ENCODE data around the gene BTRC.
A peak's percentile ranks its signal among the peaks of the same experiment; 100 is the strongest.

BTRC gene

GRCh38 chr10:101566333-101567164 lies 212.6 kb downstream of the BTRC start:
- Mint-ChIP-seq H3K4me3 (no peak overlapping the region), H3K9me3 (no peaks in the 10 kb centered on the region), H3K4me1 (peaks cover 20% of the 10 kb centered on the region), H3K27ac (no peak overlapping the region), H3K36me3 (peaks cover 2% of the 10 kb centered on the region), H3K27me3 (peaks cover 92% of the 10 kb centered on the region)
- CTCF ChIA-PET: no interaction called here
- peak; percentile 22 for DNase-seq

- Mint-ChIP-seq H3K4me1 (peaks cover 20% of the 10 kb centered on the region), H3K4me3 (no peak overlapping the region), H3K27ac (no peak overlapping the region), H3K9me3 (no peaks in the 10 kb centered on the region), H3K27me3 (peaks cover 92% of the 10 kb centered on the region), H3K36me3 (peaks cover 2% of the 10 kb centered on the region)
- DNase-seq: peak; percentile 20
- CTCF ChIA-PET: interaction anchor here (0.6 to 1.2 kb wide), 3 partner anchors 73 to 295 kb away, joined by 3 read pairs; no protein-coding TSS in a partner anchor
Measured at GRCh38 chr10:101567165-101568006, 213.4 kb downstream of the BTRC start.

GRCh38 chr10:101568054-101568745 lies 214.2 kb downstream of the BTRC start:
- Mint-ChIP-seq H3K4me3 (no peak overlapping the region), H3K4me1 (peaks cover 20% of the 10 kb centered on the region), H3K27ac (no peak overlapping the region), H3K27me3 (peaks cover 85% of the 10 kb centered on the region), H3K36me3 (peaks cover 2% of the 10 kb centered on the region), H3K9me3 (no peaks in the 10 kb centered on the region)
- CTCF ChIA-PET: interaction anchor here (0.6 to 2.9 kb wide), 5 partner anchors 13 to 296 kb away, joined by 3 to 20 read pairs (median 3); no protein-coding TSS in a partner anchor
- DNase-seq: peak; percentile 16

GRCh38 chr10:101569323-101569621 lies 215.3 kb downstream of the BTRC start:
- CTCF ChIA-PET: interaction anchor here (0.6 to 4.3 kb wide), 9 partner anchors 10 to 473 kb away, joined by 3 to 40 read pairs (median 10); no protein-coding TSS in a partner anchor
- H3K27ac Mint-ChIP-seq: no peak overlapping the region
- peak overlapping the region; percentile 74 for H3K4me3 Mint-ChIP-seq
- no peak for DNase-seq
- H3K4me1 Mint-ChIP-seq: peaks cover 20% of the 10 kb centered on the region
- H3K9me3 Mint-ChIP-seq: no peaks in the 10 kb centered on the region
- H3K36me3 Mint-ChIP-seq: peaks cover 2% of the 10 kb centered on the region
- H3K27me3 Mint-ChIP-seq: peaks cover 80% of the 10 kb centered on the region

GRCh38 chr10:101569622-101570427 lies 215.9 kb downstream of the BTRC start:
- Mint-ChIP-seq H3K27me3 (peaks cover 76% of the 10 kb centered on the region), H3K36me3 (peaks cover 2% of the 10 kb centered on the region), H3K4me3 (peak overlapping the region; percentile 74), H3K9me3 (no peaks in the 10 kb centered on the region), H3K4me1 (peaks cover 20% of the 10 kb centered on the region), H3K27ac (no peak overlapping the region)
- DNase-seq: peak; percentile 86
- CTCF ChIA-PET: interaction anchor here (0.6 to 4.3 kb wide), 16 partner anchors 10 to 474 kb away, joined by 3 to 40 read pairs (median 6); no protein-coding TSS in a partner anchor

GRCh38 chr10:101570428-101571270 lies 216.7 kb downstream of the BTRC start:
- Mint-ChIP-seq H3K4me3 (peak overlapping the region; percentile 74), H3K36me3 (peaks cover 2% of the 10 kb centered on the region), H3K4me1 (peaks cover 20% of the 10 kb centered on the region), H3K9me3 (no peaks in the 10 kb centered on the region), H3K27ac (no peak overlapping the region), H3K27me3 (peaks cover 67% of the 10 kb centered on the region)
- CTCF ChIA-PET: interaction anchor here (0.5 to 4.3 kb wide), 28 partner anchors 8 to 360 kb away, joined by 3 to 40 read pairs (median 4); no protein-coding TSS in a partner anchor
- no peak for DNase-seq

GRCh38 chr10:101571271-101571925 lies 217.4 kb downstream of the BTRC start:
- CTCF ChIA-PET: interaction anchor here (0.6 to 4.3 kb wide), 18 partner anchors 7 to 361 kb away, joined by 3 to 40 read pairs (median 6); no protein-coding TSS in a partner anchor
- no peak overlapping the region for H3K27ac Mint-ChIP-seq

DNA sequence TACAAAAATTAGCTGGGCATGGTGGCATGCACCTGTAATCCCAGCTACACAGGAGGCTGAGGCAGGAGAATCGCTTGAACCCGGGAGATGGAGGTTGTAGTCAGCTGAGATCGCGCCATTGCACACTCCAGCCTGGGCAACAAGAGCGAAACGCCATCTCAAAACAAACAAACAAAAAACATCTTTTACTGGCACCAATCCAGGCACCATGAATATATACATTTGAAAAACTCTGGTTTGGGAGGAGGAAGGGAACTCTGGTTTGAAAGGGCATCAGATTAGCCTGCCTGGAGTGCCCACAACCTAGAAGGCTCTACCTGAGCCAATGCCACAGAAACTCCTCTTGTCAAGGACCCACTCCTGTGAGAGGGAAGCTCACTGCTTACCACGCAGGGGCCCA lies 218.2 kb downstream of the BTRC start:
- Mint-ChIP-seq H3K27ac (no peak overlapping the region), H3K4me1 (peaks cover 15% of the 10 kb centered on the region), H3K36me3 (peaks cover 2% of the 10 kb centered on the region), H3K27me3 (peaks cover 53% of the 10 kb centered on the region), H3K9me3 (no peaks in the 10 kb centered on the region), H3K4me3 (no peak overlapping the region)
- no peak for DNase-seq
- CTCF ChIA-PET: interaction anchor here (1.1 to 4.3 kb wide), 4 partner anchors 12 to 358 kb away, joined by 3 to 40 read pairs (median 14); no protein-coding TSS in a partner anchor

More at GRCh38 chr10:101571271-101571925, 217.4 kb downstream of the BTRC start:
- peaks cover 17% of the 10 kb centered on the region for H3K4me1 Mint-ChIP-seq
- H3K36me3 Mint-ChIP-seq: peaks cover 2% of the 10 kb centered on the region
- DNase-seq: no peak
- no peaks in the 10 kb centered on the region for H3K9me3 Mint-ChIP-seq
- H3K4me3 Mint-ChIP-seq: peak overlapping the region; percentile 74
- H3K27me3 Mint-ChIP-seq: peaks cover 60% of the 10 kb centered on the region

DNA sequence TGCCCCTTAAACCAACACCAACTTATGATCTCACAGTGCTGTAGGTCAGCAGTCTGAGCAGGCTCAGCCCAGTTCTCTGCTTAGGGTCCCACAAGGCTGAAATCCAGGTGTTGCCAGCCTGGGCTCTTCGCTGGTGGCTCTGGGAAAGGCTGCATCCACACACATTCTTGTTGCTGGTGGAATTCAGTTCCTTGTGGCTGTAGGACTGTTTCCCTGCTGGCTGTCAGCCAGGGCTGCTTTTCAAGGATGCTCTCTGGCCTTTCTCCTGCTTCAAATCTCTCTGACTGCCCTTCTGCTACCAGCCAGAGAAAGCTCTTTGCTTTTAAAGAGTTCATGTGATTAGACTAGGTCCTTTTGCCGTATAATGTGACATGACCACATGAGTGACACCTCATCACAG lies 218.8 kb downstream of the BTRC start:
- peaks cover 15% of the 10 kb centered on the region for H3K4me1 Mint-ChIP-seq
- H3K36me3 Mint-ChIP-seq: no peaks in the 10 kb centered on the region
- no peaks in the 10 kb centered on the region for H3K9me3 Mint-ChIP-seq
- DNase-seq: no peak
- CTCF ChIA-PET: interaction anchor here (1.4 to 4.3 kb wide), 4 partner anchors 9 to 359 kb away, joined by 3 to 40 read pairs (median 13); no protein-coding TSS in a partner anchor
- H3K27ac Mint-ChIP-seq: no peak overlapping the region
- H3K4me3 Mint-ChIP-seq: no peak overlapping the region
- H3K27me3 Mint-ChIP-seq: peaks cover 46% of the 10 kb centered on the region

GRCh38 chr10:101573885-101574753 lies 220.2 kb downstream of the BTRC start:
- H3K4me1 Mint-ChIP-seq: peaks cover 15% of the 10 kb centered on the region
- H3K36me3 Mint-ChIP-seq: no peaks in the 10 kb centered on the region
- DNase-seq: no peak
- CTCF ChIA-PET: interaction anchor here (1.4 to 1.5 kb wide), 2 partner anchors 8 to 207 kb away, joined by 3 to 4 read pairs; no protein-coding TSS in a partner anchor
- peaks cover 33% of the 10 kb centered on the region for H3K27me3 Mint-ChIP-seq
- H3K9me3 Mint-ChIP-seq: no peaks in the 10 kb centered on the region
- H3K4me3 Mint-ChIP-seq: no peak overlapping the region
- H3K27ac Mint-ChIP-seq: peak overlapping the region; percentile 67

DNA sequence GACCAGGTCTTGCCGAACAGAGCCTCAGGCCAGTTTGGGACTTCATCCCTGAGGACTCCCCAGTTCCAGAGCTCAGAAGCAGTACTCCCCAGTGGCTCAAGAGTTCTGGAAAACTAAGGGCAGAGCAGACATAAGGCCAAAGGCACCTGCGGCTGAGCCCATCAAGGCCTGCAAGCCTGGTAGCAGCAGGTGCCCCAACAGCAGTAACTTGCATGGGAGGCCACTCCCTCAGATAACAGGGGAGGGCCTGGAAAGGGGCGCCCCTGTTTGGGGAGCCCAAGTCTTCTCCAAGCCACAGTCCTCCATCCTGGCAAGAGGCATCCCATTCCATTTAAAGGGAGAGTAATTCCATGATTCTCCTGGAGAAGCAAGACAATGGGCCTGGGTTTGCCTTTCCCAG lies 221.1 kb downstream of the BTRC start:
- Mint-ChIP-seq H3K4me1 (peaks cover 8% of the 10 kb centered on the region), H3K36me3 (no peaks in the 10 kb centered on the region), H3K27ac (no peak overlapping the region), H3K9me3 (no peaks in the 10 kb centered on the region), H3K27me3 (peaks cover 23% of the 10 kb centered on the region), H3K4me3 (no peak overlapping the region)
- DNase-seq: no peak
- CTCF ChIA-PET: no interaction called here

All from activated naive CD4-positive, alpha-beta T cell treated with anti-CD3 and anti-CD28 coated beads, Interleukin-2, amount 10 ng/mL, durations not matched to agents 7 days and 5 days (primary cell).